CD4-positive, alpha-beta T cell treated with Interleukin-21 for 1 hour (primary cell): ENCODE data around the gene CCDC178.

ENCODE experiments used
- DNase-seq: peaks from one replicate; pipeline ENCODE4 v3.0.0-alpha.2; 2020

The CCDC178 gene

DNA sequence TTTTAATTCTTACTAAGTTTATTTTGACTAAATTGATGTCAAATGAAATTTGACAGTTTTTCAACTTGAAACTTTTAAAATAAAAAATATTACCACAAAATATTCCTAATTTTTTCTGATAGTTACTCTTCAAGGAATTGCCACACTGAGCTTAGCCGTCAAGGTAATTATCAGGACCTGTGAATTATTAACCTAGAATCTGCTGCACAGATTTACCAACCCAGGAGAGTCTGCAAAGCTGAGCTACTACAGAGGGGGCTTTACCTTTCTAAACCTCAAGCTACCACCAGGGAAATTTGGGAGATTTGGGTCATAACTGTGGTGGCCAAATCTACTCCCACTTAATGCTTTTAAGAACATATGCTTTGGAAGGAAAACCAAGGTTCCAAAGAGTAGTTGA lies 324.6 kb downstream of the CCDC178 start:
- no peak for DNase-seq

DNA sequence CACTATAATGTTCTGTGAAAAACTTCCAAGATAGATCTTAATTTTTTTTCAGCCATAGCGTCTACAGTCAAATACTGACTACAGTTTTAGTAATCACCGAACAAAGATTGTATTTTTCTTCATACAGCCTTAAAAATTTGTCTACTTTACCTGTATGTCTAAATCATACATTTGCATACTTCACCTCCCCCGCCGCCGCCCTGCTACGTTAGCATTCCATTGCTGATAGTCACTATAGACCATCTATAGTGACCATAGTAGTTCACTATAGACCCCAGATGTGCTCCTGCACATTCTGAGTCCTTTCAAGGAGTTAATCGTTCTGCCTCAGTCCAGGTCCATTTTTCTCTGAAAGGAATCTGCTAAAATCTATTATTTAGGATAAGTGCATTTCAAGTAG lies 325.0 kb downstream of the CCDC178 start:
- DNase-seq = no peak

GRCh38 chr18:33114749-33115148 lies 325.8 kb downstream of the CCDC178 start:
- no peak for DNase-seq

GRCh38 chr18:33113416-33113815 lies 327.1 kb downstream of the CCDC178 start:
- DNase-seq = no peak

DNA sequence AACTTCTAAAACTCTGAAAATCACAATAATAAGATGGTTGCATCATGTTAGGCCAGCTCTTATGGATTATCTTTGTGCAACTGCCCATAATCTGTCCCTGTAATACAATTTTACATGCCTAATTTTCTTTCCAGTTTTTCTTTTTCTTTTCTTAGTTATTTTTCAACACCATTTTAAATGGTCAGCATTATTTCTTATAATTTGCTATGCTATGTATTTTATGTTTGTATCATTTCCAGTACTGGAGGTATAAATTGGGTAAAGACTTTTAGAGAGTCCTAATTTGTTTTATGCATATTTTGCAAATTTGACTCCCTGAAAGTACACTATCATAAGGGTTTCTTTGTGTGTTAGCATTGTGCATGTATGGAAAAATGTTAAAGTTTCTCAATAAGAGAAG lies 333.0 kb downstream of the CCDC178 start:
- no peak for DNase-seq

- DNase-seq = no peak
Measured at GRCh38 chr18:33101316-33101715, 339.2 kb downstream of the CCDC178 start.

DNA sequence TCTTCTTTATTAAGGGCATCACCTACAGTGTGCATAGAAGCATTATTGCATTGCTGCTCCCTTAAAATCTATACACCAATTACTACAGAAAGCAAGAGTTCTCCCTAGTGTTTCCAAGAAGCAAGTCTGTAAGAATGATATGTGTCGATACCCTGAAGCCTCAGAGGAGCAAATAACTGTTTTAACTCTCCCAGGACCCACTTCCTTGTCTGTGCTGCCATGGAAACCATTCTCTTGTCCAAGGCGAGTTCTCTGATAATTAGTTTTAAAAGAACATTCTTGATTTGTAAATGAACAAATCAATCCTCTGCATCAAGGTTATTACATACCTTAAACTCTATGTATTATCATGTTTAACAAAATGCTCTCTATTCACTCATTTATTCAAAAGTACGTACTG lies 340.9 kb downstream of the CCDC178 start:
- DNase-seq = no peak

DNA sequence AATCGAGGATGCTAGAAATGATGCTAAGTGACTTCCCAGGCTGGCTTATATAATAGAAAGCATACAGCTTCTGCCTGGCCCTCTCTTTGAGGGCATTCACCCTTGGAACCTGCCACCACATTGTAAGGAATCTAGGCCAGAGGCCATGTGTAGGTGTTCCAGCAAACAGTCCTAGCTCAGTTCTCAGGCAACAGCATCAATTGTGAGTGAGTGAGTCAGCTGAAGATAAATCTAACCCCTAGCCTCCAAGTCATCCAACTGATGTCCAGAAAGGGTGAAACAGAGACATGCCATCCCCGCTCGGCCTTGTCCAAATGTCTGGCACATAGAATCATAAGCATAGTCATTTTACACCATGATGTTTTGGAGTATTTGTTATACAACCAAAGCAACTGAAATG lies 343.4 kb downstream of the CCDC178 start:
- DNase-seq = no peak

DNA sequence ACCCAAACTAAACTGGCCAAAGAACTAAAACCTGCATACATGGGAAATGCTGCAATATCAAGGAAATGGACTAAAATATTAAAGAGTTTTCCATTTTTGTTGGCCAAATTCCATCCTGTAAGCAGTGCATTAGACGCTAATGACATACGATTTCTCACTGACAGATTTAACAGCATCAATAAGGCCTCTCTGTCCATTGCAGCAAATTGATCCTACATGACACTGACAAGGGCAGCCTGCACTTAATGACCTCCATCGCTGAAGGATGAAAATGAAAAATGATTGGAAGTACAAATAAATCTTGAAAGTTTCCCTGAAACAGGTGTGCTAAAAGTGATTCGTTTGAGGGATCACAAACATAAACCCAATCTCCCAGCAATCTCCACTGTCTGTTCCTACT lies 350.1 kb downstream of the CCDC178 start:
- no peak for DNase-seq

GRCh38 chr18:33076601-33077000 lies 363.9 kb downstream of the CCDC178 start:
- DNase-seq = no peak

DNA sequence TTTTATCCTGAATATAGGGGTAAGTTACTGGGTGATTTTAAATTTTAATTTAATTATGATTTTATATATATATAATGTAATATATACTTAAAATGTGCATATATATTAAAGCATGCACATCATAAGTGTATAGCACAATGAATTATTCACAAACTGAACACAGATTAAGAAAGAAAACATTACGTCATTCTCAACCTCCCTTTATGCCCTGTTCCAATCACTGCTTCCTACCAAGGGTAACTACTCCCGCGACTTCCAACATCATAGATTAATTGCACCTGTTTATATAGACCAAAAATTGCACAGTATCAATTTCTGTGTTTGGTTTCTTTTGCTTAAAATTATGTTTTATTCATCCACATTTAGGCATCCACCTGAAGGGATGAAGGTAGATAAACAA lies 366.4 kb downstream of the CCDC178 start:
- DNase-seq = no peak

DNA sequence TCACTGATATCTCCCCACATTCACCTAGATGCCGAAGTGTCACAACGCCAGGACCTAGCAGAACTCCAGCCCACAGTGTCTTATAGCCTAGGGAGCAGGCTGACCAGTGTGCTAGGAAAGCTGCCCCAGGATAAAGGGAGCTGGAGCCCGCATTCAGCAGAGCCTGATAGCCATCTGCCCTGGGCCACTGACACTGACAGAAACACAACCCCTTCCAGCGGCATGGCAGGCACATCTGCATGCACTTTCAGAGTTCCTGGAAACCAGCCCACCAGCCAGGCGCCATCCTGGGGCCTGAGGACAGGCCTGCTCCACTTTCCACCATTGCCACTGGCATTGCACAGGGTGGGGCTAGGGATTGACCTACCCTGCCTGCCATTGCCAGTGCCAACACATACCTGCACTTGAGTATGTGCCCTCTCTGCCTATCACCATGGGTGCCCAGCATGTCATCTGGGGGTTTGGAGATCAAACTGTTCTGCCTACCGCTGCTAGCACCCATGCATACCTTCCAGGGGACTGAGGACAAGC lies 377.6 kb downstream of the CCDC178 start:
- no peak for DNase-seq

- no peak for DNase-seq
Measured at GRCh38 chr18:33052886-33053285, 387.6 kb downstream of the CCDC178 start.

GRCh38 chr18:33051407-33051806 lies 389.1 kb downstream of the CCDC178 start:
- no peak for DNase-seq

DNA sequence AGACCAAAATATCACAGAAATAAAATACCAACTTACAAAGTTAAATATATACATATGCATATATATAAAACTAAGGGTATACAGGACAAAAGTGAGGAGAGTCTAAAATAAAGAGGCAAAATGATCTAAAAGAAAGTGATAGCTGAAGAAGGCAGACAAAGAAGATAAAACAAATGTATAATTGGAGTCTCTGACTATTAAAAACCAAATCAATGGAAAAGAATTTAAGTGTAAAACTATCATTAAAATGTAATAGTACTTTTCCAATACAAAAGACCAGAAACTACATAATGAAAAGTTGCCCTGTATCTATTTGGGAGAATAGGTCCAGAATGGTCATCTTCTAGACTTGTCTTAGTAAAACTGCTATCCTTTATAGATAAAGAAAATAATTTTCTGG lies 400.3 kb downstream of the CCDC178 start:
- no peak for DNase-seq

DNA sequence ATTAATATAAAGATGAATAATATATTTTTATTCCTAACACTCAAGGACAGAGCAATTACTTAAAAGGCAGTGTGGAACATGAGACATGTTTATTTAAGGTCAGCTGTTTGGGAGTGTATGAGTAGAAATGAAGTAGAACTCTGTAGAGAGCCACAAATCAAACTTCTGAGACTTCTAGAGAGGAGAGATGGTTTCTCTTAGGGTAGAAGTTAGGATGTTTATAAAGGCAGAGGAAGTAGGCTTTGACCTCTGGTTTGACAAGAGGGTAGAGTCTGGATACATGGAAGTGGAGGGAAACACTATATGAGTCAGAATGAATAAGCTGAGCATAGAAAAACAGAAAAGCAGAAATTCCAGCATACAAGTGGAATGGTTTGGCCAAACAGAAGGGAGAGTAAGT lies 405.6 kb downstream of the CCDC178 start:
- no peak for DNase-seq

GRCh38 chr18:33034212-33034611 lies 406.3 kb downstream of the CCDC178 start:
- DNase-seq = no peak

DNA sequence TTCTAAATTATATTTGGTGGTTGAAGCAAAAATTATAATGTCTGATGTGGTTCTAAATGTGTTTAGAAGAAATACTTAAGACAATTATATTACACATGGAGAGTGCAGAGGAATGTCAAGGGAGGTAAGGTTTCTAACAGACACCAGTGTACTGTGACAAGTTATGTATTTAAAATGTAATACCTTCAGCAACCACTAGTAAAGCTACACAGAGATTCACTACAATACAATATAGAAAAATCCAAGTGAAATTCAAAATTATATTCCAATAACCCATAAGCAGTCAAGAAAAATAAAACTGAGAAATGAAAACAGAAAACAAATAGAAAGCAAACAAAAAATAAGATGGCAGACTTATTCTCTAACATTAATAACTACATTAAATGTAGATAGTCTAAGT lies 418.2 kb downstream of the CCDC178 start:
- DNase-seq = no peak

- no peak for DNase-seq
Measured at GRCh38 chr18:33020877-33021276, 419.6 kb downstream of the CCDC178 start.

- no peak for DNase-seq
Measured at GRCh38 chr18:33014060-33014796, 426.3 kb downstream of the CCDC178 start.

- DNase-seq = no peak
Measured at GRCh38 chr18:33010149-33010548, 430.4 kb downstream of the CCDC178 start.

DNA sequence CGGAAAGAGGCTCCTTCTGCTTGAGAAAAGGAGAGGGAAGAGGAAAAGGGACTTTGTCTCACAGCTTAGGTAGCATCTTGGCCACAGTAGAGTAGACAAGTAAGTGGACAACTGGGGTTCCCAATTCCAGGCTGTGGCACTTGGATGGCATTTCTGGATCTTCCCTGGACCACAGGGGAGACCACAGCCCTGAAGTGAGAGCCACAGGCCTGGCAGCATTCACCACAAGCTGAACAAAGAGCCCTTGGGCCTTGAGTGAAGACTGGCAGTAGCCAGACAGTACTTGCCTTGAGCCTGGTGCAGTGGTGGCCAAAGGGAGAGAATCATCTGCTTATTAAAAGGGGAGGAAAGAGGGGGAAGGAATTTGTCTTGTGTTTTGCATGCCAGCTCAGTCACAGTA lies 441.6 kb downstream of the CCDC178 start:
- DNase-seq = no peak

- no peak for DNase-seq
Measured at GRCh38 chr18:32998285-32998684, 442.2 kb downstream of the CCDC178 start.

DNA sequence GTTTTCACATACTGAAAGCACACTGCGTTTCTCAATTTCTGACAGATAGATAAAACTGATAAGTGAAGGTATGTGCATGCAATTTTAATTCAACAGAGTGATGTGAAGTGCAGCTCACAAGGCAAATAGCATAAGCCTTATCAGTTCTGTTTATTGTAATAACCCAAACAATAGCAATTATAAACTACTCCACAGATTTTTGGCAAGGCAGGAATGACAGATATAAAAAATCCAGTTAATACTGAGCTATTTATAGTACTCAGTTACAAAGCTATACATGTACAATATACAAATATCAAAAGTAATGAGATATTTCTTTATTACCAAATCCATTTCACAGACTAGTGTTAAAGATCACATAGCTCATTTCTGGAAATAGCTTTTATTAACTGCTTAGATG lies 456.8 kb downstream of the CCDC178 start:
- DNase-seq = no peak

DNA sequence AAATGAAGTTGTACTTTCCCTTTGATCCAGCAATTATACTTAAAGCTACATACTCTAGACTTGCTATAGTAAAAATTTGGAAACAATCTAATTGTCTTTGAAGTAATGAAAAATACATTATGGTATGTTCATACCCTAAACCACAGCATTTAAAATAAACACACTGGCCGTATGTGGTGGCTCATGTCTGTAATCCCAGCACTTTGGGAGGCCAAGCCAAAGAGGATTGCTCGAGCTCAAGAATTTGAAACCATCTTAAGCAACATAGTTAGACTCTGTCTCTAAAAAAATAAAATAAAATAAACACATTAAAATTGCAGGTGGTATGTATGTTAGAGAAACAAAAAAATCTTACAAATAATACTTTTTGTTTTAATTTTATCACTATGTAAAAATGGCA lies 459.6 kb downstream of the CCDC178 start:
- DNase-seq = no peak
